ENCODE results near the gene PRADC1. TPM values are rescaled to one million over a fixed set of nuclear protein-coding genes. Genes with fewer than 3 reads are reported as not detected.

Gene PRADC1
- total and polyA plus RNA-seq, 9 of the 15 experiments (the other 6 are each of a cell fraction or from before 2014, with no cell fraction given): 7.3 to 47.4 (median 34.2) TPM

DNA sequence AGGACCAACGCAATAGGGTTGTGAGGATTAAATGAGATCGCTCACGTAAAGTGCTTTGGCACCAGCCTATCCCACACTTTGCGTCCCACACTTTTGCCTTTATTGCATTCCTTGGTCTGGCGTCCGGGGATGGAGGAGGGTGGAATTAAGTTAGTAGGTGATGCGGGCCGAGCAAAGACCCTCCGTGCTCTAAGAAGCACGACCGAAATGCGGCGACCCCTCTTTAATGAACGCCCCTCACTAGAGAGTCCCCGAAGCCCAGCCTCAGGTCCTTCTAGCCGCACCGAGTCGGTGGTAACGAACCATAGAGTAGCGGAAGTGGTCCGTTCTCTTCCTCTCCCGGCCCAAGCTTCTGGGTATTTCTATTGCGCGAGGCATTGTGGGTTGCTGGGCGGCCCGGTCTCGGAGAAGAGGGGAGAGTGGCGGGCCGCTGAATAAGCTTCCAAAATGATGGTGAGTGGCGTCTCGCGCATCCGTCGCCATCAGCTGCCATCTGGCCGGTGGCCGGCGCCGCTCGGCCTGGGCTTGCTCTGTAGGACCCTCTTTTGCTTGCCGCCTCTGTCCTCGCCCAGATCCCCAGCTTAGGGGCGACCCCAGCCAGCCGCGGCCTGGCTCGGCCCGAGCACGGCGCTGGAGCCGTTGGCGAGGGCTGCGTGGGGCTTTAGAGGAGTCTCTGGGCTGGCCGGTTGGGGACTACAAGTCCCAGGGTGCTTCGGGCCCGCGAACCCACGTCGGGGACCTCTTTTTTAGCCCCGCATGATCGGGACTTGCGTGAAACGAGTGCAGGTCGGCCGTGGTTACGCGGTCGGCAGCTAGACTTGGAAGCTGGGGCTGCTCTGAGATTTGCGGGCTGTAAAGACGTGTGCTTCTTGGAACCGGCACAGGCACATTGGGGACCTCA, 1.1 kb upstream of the PRADC1 start, which contains the start of gene CCT7 (continued):
- TF ChIP-seq, protein P1, sequence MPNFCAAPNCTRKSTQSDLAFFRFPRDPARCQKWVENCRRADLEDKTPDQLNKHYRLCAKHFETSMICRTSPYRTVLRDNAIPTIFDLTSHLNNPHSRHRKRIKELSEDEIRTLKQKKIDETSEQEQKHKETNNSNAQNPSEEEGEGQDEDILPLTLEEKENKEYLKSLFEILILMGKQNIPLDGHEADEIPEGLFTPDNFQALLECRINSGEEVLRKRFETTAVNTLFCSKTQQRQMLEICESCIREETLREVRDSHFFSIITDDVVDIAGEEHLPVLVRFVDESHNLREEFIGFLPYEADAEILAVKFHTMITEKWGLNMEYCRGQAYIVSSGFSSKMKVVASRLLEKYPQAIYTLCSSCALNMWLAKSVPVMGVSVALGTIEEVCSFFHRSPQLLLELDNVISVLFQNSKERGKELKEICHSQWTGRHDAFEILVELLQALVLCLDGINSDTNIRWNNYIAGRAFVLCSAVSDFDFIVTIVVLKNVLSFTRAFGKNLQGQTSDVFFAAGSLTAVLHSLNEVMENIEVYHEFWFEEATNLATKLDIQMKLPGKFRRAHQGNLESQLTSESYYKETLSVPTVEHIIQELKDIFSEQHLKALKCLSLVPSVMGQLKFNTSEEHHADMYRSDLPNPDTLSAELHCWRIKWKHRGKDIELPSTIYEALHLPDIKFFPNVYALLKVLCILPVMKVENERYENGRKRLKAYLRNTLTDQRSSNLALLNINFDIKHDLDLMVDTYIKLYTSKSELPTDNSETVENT (CRISPR knock-in tag; IDR thresholded peaks at IDR 0.05): peak; percentile 98
- no peak for TF ChIP-seq USF1 (CRISPR knock-in tag; IDR thresholded peaks at IDR 0.05)
- TF ChIP-seq, protein P2, sequence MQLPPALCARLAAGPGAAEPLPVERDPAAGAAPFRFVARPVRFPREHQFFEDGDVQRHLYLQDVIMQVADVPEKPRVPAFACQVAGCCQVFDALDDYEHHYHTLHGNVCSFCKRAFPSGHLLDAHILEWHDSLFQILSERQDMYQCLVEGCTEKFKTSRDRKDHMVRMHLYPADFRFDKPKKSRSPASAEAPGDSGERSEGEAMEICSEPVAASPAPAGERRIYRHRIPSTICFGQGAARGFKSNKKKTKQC (CRISPR knock-in tag; IDR thresholded peaks at IDR 0.05): peak; percentile 17; the same call in 1 of the 2 replicates
- TF ChIP-seq ATF3 (IDR thresholded peaks at IDR 0.05): no peak
- 0 out of 2 replicates have a peak, but pooled peaks have one; percentile 61 for TF ChIP-seq ATF3 (CRISPR knock-in tag; conservative IDR thresholded peaks at IDR 0.05)
- 0 out of 2 replicates have a peak, but pooled peaks have one; percentile 4 for TF ChIP-seq CEBPG (CRISPR knock-in tag; IDR thresholded peaks at IDR 0.05)
- TF ChIP-seq CEBPG (tag; conservative IDR thresholded peaks at IDR 0.05 in 1 of 2, IDR thresholded peaks at IDR 0.05 in 1 of 2): no peak
- TF ChIP-seq, protein P3, sequence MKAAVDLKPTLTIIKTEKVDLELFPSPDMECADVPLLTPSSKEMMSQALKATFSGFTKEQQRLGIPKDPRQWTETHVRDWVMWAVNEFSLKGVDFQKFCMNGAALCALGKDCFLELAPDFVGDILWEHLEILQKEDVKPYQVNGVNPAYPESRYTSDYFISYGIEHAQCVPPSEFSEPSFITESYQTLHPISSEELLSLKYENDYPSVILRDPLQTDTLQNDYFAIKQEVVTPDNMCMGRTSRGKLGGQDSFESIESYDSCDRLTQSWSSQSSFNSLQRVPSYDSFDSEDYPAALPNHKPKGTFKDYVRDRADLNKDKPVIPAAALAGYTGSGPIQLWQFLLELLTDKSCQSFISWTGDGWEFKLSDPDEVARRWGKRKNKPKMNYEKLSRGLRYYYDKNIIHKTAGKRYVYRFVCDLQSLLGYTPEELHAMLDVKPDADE (conservative IDR thresholded peaks at IDR 0.05; ENCODE audit: control insufficient read depth, low read depth, low read length): no peak; the same call in 1 of the 2 replicates
- TF ChIP-seq SMARCA5 (IDR thresholded peaks at IDR 0.05): no peak
- no peak for TF ChIP-seq HNRNPH1 (optimal IDR thresholded peaks at IDR 0.05; ENCODE audit: low read depth, low read length)
- no peak for TF ChIP-seq COPS2 (conservative IDR thresholded peaks at IDR 0.05)
- no peak for TF ChIP-seq PREB (CRISPR knock-in tag; IDR thresholded peaks at IDR 0.05)
- no peak for TF ChIP-seq RHOXF2B (CRISPR knock-in tag; conservative IDR thresholded peaks at IDR 0.05)
- TF ChIP-seq DIDO1 (tag; IDR thresholded peaks at IDR 0.05; ENCODE audit: low read depth): peak; percentile 88
- TF ChIP-seq BCL6 (CRISPR knock-in tag; IDR thresholded peaks at IDR 0.05): no peak
- TF ChIP-seq TFAM (CRISPR knock-in tag; conservative IDR thresholded peaks at IDR 0.05): no peak
- no peak for TF ChIP-seq ZNF311 (CRISPR knock-in tag; IDR thresholded peaks at IDR 0.05)

Measured in K562 (cell line).